ENCODE measurements around the gene LY6G5B.

Gene LY6G5B

DNA sequence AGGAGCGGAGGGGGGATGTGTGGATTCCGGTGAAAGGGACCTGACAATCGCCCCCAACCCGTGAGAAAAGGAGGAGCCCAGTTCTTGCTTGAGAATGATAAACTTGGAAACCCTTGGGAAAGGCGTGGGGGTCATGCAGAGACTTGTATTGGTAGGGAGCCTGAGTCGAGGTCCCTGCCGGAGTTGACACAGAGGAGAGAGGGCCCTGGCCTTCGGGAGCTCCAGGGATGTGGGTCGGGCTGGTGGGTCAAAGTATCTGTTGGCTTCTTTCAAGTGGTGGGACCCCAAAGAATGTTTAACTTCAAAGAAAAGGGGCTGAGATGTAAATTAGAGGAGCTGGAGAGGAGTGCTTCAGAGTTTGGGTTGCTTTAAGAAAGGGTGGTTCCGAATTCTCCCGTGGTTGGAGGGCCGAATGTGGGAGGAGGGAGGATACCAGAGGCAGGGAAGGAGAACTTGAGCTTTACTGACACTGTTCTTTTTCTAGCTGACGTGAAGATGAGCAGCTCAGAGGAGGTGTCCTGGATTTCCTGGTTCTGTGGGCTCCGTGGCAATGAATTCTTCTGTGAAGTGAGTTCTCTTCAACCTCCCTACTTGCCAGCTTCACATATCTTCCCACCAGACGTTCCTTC, 3.3 kb upstream of the LY6G5B start:
- TF ChIP-seq, protein P1, sequence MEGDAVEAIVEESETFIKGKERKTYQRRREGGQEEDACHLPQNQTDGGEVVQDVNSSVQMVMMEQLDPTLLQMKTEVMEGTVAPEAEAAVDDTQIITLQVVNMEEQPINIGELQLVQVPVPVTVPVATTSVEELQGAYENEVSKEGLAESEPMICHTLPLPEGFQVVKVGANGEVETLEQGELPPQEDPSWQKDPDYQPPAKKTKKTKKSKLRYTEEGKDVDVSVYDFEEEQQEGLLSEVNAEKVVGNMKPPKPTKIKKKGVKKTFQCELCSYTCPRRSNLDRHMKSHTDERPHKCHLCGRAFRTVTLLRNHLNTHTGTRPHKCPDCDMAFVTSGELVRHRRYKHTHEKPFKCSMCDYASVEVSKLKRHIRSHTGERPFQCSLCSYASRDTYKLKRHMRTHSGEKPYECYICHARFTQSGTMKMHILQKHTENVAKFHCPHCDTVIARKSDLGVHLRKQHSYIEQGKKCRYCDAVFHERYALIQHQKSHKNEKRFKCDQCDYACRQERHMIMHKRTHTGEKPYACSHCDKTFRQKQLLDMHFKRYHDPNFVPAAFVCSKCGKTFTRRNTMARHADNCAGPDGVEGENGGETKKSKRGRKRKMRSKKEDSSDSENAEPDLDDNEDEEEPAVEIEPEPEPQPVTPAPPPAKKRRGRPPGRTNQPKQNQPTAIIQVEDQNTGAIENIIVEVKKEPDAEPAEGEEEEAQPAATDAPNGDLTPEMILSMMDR (IDR thresholded peaks at IDR 0.05; ENCODE audit: low read length, missing control alignments): no peak
- no peak for DNase-seq (ENCODE audit: low read depth)
- H3K4me3 ChIP-seq (replicated peaks; ENCODE audit: low read depth, low read length): peak overlapping the region; percentile 96

DNA sequence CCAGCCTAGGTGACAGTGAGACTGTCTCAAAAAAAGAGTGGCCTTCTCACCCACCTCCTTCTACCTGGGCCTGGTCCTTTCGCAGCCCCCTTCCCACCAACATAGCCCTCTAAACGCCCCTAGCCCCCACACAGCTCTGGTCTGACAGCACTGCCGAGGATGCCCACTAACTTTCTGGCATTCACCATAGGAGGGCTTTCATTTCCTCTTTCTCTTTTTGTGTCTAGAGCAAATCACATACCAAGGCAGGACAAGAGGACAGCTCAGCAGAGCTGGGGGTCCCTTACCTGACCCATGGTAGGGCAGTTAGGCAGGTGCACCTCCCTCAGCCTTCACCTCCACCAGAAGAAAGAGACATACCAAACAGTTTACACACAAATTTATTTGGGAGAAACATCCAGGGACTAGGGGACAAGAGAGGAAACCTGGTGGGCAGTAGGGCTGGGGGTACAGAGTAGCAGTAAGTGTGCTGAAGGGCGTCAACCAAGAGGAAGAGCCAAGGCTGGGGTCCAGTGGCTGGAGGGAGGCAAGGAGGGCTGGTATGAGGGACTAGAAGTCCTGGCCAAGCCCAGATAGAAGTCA, 6.6 kb downstream of the LY6G5B start:
- no peak for DNase-seq (ENCODE audit: low read depth)
- H3K4me3 ChIP-seq (replicated peaks; ENCODE audit: low read depth, low read length): no peak overlapping the region
- TF ChIP-seq, protein P1 (IDR thresholded peaks at IDR 0.05; ENCODE audit: low read length, missing control alignments): no peak

- H3K4me3 ChIP-seq (replicated peaks; ENCODE audit: low read depth, low read length): no peak overlapping the region
- TF ChIP-seq, protein P1 (IDR thresholded peaks at IDR 0.05; ENCODE audit: low read length, missing control alignments): no peak
- no peak for DNase-seq (ENCODE audit: low read depth)
Observed at GRCh38 chr6:31676904-31677303, 7.1 kb downstream of the LY6G5B start.

DNA sequence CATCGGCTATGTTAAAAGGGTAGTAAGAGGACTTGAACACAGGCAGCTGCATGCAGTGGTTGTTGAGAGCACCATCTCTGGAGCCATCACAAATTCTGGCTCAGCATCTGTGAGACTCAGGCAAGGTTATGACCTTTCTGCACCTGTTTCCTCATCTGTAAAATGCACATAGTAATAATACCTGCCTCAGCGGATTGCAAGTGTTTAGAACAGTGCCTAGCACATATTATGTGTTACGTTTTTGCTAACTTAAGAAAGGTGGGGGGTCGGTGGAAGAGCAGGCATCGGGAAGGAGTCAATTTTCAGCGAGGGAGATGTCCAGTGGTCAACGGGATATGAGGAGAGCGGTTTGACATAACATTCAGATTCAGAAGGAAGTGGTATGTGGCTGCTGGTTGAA, 8.2 kb downstream of the LY6G5B start:
- no peak for DNase-seq (ENCODE audit: low read depth)
- TF ChIP-seq, protein P1 (IDR thresholded peaks at IDR 0.05; ENCODE audit: low read length, missing control alignments): no peak
- H3K4me3 ChIP-seq (replicated peaks; ENCODE audit: low read depth, low read length): no peak overlapping the region

GRCh38 chr6:31680226-31681134, 10.7 kb downstream of the LY6G5B start, which contains the start of gene LY6G5C:
LY6G5C (minus strand) TSS chr6:31681067; CDS start chr6:31680373, 694 bp downstream.
- TF ChIP-seq, protein P1 (IDR thresholded peaks at IDR 0.05; ENCODE audit: low read length, missing control alignments): peak; percentile 71
- peak; percentile 94 for DNase-seq (ENCODE audit: low read depth)
- peak within 1 kb of the TSS; percentile 53 for H3K4me3 ChIP-seq (replicated peaks; ENCODE audit: low read depth, low read length)

- DNase-seq (ENCODE audit: low read depth): peak; percentile 22
- TF ChIP-seq, protein P1 (IDR thresholded peaks at IDR 0.05; ENCODE audit: low read length, missing control alignments): peak; percentile 16
- H3K4me3 ChIP-seq (replicated peaks; ENCODE audit: low read depth, low read length): peak overlapping the region; percentile 53
Observed at GRCh38 chr6:31681135-31681671, 11.4 kb downstream of the LY6G5B start.
